Measurements from ENCODE around the gene ADGRE3.

- TF ChIP-seq EZH2 (IDR thresholded peaks at IDR 0.05) (no peak), CTCF (IDR thresholded peaks at IDR 0.05) (no peak)
These were observed 25.6 kb downstream of the ADGRE3 start for GRCh38 chr19:14649020-14649419.
